OCI-LY3 (cell line): ENCODE results near the gene ARL3.

ENCODE experiments used
- H2AFZ ChIP-seq: fragments of 200-600, 300-600 bp; shearing (Covaris generic); 2 replicates; pipeline ENCODE4 v1.6.0; 2014; ENCODE audit warnings: antibody characterized with exemption, low read depth, low read length
- H3K27ac ChIP-seq: fragments of 200-600, 300-600 bp; sonication (generic); 2 replicates; pipeline ENCODE4 v1.5.1; 2014; ENCODE audit warnings: mild to moderate bottlenecking, low read length, moderate library complexity, mixed read lengths
- H3K27me3 ChIP-seq: fragments of 200-600, 300-600 bp; sonication (generic); 2 replicates; pipeline ENCODE4 v1.6.1; 2014; ENCODE audit warnings: low read depth, low read length, mixed read lengths
- H3K36me3 ChIP-seq: fragments of 200-600, 300-600 bp; sonication (generic); replicated peaks from 2 replicates; pipeline ENCODE3; 2014; ENCODE audit warnings: low read depth, low read length, mixed read lengths
- H3K4me1 ChIP-seq: fragments of 300-600, 200-600 bp; sonication (generic); 2 replicates; pipeline ENCODE4 v1.6.1; 2014; ENCODE audit warnings: low read length, mixed read lengths
- H3K4me2 ChIP-seq: fragments of 200-600, 300-600 bp; sonication (generic); 2 replicates; pipeline ENCODE4 v1.6.1; 2014; ENCODE audit warnings: low read length, mixed read lengths
- H3K4me3 ChIP-seq: fragments of 300-600, 200-600 bp; sonication (generic); 2 replicates; pipeline ENCODE4 v1.5.1; 2014; ENCODE audit warnings: antibody characterized with exemption, mild to moderate bottlenecking, low read length, moderate library complexity
- H3K79me2 ChIP-seq: fragments of 300-600, 200-600 bp; shearing (Covaris generic); 2 replicates; pipeline ENCODE4 v1.6.1; 2014; ENCODE audit warnings: mild to moderate bottlenecking, low read length, mixed read lengths
- H3K9ac ChIP-seq: fragments of 300-600, 200-600 bp; shearing (Covaris generic); 2 replicates; pipeline ENCODE4 v1.6.0; 2014; ENCODE audit warnings: mild to moderate bottlenecking, low read length, moderate library complexity
- H3K9me3 ChIP-seq: fragments of 200-600, 300-600 bp; shearing (Covaris generic); 2 replicates; pipeline ENCODE4 v1.6.1; 2014; ENCODE audit warnings: low read length, mixed read lengths; ENCODE audit not compliant: insufficient read depth
- H4K20me1 ChIP-seq: fragments of 200-600, 300-600 bp; sonication (generic); 2 replicates; pipeline ENCODE4 v1.6.1; 2016; ENCODE audit warnings: low read length, mixed read lengths; ENCODE audit not compliant: insufficient read depth
- EZH2phosphoT487 ChIP-seq: fragments of 200-600 bp; shearing (Covaris generic); IDR thresholded peaks from 2 replicates; pipeline ENCODE4 v1.6.1; 2018; ENCODE audit warnings: antibody characterized with exemption, mixed run types, low read depth
- TF ChIP-seq, protein P1 (sequence below): fragments of 200-600, 300-600 bp; sonication (generic); IDR thresholded peaks from 2 replicates; pipeline ENCODE4 v1.5.1; 2014; ENCODE audit warnings: antibody characterized with exemption, low read length, low read depth

The ARL3 gene

DNA sequence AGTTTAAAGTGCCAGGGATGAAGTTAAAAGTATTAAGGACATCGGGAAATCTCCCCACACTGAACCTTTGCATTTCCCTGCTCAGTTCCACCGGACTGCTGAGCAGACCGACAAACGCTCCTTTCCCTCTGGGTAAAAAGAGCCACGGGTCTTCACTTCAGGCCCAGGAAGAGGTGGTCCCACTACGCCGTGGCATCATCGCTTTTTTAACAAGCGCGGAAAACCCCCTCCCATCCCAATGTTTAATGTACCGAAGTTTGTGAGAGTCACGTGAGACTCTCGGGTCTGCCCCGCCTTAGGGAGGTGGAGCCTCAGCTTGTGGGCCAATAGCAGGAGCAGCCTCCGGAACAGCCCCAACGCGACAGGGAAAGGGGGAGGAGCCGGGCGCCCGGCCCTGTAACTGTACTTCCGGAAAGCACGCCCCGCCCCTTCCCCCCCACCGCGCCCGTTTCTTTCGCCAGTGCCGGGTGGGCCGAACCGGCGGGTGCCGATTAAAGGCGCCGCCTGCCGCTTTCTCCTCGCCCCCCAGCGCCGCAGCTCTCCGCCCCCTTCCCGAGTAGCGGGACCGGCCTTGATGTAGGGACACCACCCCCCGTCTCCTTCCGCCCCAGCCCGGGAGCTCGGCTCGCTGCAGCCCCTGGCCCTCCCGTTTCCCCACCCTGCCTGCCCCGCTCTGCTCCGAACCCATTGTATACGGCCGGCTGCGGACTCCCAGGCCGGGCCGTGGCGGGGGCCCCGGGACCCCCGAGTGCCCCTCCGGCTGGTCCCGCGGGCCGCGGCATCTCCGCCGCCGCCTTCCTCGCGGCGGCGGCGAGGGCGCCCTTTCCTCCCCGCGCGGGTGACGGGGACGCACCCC, 72.1 kb downstream of the ARL3 start:
- Histone ChIP-seq H3K4me3 (peak overlapping the region; percentile 99), H3K9me3 (no peaks in the 10 kb centered on the region), H3K79me2 (peaks cover 38% of the 10 kb centered on the region), H3K36me3 (no peaks in the 10 kb centered on the region), H3K27me3 (no peaks in the 10 kb centered on the region), H3K4me2 (peak overlapping the region; percentile 100), H2AFZ (0 out of 2 replicates have a peak overlapping the region, but pooled peaks have one; percentile 61), H4K20me1 (peaks cover 10% of the 10 kb centered on the region; the same call in 1 of the 2 replicates), H3K27ac (peak overlapping the region; percentile 86), H3K4me1 (peaks cover 20% of the 10 kb centered on the region), H3K9ac (peak overlapping the region; percentile 92)
- TF ChIP-seq EZH2phosphoT487: no peak
- TF ChIP-seq, protein P1, sequence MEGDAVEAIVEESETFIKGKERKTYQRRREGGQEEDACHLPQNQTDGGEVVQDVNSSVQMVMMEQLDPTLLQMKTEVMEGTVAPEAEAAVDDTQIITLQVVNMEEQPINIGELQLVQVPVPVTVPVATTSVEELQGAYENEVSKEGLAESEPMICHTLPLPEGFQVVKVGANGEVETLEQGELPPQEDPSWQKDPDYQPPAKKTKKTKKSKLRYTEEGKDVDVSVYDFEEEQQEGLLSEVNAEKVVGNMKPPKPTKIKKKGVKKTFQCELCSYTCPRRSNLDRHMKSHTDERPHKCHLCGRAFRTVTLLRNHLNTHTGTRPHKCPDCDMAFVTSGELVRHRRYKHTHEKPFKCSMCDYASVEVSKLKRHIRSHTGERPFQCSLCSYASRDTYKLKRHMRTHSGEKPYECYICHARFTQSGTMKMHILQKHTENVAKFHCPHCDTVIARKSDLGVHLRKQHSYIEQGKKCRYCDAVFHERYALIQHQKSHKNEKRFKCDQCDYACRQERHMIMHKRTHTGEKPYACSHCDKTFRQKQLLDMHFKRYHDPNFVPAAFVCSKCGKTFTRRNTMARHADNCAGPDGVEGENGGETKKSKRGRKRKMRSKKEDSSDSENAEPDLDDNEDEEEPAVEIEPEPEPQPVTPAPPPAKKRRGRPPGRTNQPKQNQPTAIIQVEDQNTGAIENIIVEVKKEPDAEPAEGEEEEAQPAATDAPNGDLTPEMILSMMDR: no peak

DNA sequence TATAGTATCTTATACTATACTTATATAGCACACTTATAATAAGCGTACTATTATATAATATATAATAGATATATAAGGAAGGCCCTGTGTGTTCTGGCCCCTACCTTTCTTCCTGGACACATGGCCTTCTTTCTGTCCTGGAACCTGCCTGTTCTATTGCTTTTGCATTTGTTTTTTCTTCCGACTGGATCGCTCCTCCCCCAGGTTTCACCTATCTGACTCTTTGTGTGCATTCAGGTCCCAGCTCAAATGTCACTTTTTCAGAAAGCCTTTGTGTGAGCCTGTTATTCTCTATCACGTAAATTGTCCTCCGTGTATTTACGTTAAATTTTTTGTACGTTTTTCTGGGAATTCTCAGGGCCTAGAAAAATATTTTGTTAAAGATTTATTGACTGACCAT, 72.8 kb downstream of the ARL3 start:
- H3K4me2 ChIP-seq: peak overlapping the region; percentile 88
- peak overlapping the region; percentile 60 for H3K9ac ChIP-seq
- peaks cover 31% of the 10 kb centered on the region for H3K79me2 ChIP-seq
- TF ChIP-seq EZH2phosphoT487: no peak
- TF ChIP-seq, protein P1: no peak
- peaks cover 3% of the 10 kb centered on the region; the same call in 1 of the 2 replicates for H4K20me1 ChIP-seq
- peak overlapping the region; percentile 46 for H3K27ac ChIP-seq
- H3K4me3 ChIP-seq: peak overlapping the region; percentile 80
- H3K4me1 ChIP-seq: peaks cover 14% of the 10 kb centered on the region
- H3K27me3 ChIP-seq: no peaks in the 10 kb centered on the region
- no peak overlapping the region for H2AFZ ChIP-seq
- H3K36me3 ChIP-seq: no peaks in the 10 kb centered on the region
- no peaks in the 10 kb centered on the region for H3K9me3 ChIP-seq

- no peak overlapping the region for H3K4me3 ChIP-seq
- H3K79me2 ChIP-seq: peaks cover 13% of the 10 kb centered on the region
- H3K36me3 ChIP-seq: no peaks in the 10 kb centered on the region
- no peaks in the 10 kb centered on the region for H3K27me3 ChIP-seq
- H3K9me3 ChIP-seq: no peaks in the 10 kb centered on the region
- no peaks in the 10 kb centered on the region for H4K20me1 ChIP-seq
- H3K4me1 ChIP-seq: peaks cover 5% of the 10 kb centered on the region; the same call in 1 of the 2 replicates
- H2AFZ ChIP-seq: no peak overlapping the region
- no peak overlapping the region for H3K9ac ChIP-seq
- H3K27ac ChIP-seq: no peak overlapping the region
- no peak overlapping the region for H3K4me2 ChIP-seq
- no peak for TF ChIP-seq EZH2phosphoT487
- TF ChIP-seq, protein P1: no peak
Measured at GRCh38 chr10:102639537-102639936, 74.7 kb downstream of the ARL3 start.

DNA sequence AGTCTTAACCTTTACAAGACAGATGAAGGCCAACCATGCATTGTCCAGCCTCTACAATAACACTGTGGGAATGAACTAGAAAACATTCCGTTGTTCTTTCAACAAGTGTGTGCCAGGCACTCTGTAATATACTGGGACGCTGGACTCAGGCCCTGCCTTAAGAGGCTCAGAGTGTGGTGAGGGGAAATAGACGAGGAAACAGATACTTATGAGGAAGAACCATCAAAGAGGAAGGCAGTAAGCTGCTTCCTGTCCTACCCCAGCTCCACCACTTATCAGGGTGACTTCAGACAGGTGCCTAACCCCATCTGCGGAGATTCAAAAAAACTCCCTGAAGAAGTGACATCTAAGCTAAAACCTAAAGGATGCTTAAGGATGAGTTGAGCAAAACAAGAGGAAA, 78.8 kb downstream of the ARL3 start:
- Histone ChIP-seq H3K79me2 (no peaks in the 10 kb centered on the region), H3K4me2 (no peak overlapping the region), H3K4me3 (no peak overlapping the region), H3K4me1 (no peaks in the 10 kb centered on the region), H2AFZ (no peak overlapping the region), H3K27ac (no peak overlapping the region), H3K36me3 (no peaks in the 10 kb centered on the region), H3K9ac (no peak overlapping the region), H3K9me3 (no peaks in the 10 kb centered on the region), H3K27me3 (no peaks in the 10 kb centered on the region), H4K20me1 (no peaks in the 10 kb centered on the region)
- TF ChIP-seq, protein P1: no peak
- TF ChIP-seq EZH2phosphoT487: no peak
